Nasal cavity respiratory epithelium epithelial cell of viscerocranial mucosa (primary cell): ENCODE data around the gene FKBP15. TPM values are rescaled to one million over a fixed set of nuclear protein-coding genes. Genes with fewer than 3 reads are reported as not detected.

Experiments used
- total RNA-seq: library from RNA; depleted of rRNA; stranded (reverse); fragments of >200 nt; gene quantifications from 2 replicates; pipeline ENCODE4 v1.2.3, GENCODE V29; 2014

FKBP15 gene, protein sequence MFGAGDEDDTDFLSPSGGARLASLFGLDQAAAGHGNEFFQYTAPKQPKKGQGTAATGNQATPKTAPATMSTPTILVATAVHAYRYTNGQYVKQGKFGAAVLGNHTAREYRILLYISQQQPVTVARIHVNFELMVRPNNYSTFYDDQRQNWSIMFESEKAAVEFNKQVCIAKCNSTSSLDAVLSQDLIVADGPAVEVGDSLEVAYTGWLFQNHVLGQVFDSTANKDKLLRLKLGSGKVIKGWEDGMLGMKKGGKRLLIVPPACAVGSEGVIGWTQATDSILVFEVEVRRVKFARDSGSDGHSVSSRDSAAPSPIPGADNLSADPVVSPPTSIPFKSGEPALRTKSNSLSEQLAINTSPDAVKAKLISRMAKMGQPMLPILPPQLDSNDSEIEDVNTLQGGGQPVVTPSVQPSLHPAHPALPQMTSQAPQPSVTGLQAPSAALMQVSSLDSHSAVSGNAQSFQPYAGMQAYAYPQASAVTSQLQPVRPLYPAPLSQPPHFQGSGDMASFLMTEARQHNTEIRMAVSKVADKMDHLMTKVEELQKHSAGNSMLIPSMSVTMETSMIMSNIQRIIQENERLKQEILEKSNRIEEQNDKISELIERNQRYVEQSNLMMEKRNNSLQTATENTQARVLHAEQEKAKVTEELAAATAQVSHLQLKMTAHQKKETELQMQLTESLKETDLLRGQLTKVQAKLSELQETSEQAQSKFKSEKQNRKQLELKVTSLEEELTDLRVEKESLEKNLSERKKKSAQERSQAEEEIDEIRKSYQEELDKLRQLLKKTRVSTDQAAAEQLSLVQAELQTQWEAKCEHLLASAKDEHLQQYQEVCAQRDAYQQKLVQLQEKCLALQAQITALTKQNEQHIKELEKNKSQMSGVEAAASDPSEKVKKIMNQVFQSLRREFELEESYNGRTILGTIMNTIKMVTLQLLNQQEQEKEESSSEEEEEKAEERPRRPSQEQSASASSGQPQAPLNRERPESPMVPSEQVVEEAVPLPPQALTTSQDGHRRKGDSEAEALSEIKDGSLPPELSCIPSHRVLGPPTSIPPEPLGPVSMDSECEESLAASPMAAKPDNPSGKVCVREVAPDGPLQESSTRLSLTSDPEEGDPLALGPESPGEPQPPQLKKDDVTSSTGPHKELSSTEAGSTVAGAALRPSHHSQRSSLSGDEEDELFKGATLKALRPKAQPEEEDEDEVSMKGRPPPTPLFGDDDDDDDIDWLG
- 12.3 and 27.1 TPM in 2 replicates for total RNA-seq

DNA sequence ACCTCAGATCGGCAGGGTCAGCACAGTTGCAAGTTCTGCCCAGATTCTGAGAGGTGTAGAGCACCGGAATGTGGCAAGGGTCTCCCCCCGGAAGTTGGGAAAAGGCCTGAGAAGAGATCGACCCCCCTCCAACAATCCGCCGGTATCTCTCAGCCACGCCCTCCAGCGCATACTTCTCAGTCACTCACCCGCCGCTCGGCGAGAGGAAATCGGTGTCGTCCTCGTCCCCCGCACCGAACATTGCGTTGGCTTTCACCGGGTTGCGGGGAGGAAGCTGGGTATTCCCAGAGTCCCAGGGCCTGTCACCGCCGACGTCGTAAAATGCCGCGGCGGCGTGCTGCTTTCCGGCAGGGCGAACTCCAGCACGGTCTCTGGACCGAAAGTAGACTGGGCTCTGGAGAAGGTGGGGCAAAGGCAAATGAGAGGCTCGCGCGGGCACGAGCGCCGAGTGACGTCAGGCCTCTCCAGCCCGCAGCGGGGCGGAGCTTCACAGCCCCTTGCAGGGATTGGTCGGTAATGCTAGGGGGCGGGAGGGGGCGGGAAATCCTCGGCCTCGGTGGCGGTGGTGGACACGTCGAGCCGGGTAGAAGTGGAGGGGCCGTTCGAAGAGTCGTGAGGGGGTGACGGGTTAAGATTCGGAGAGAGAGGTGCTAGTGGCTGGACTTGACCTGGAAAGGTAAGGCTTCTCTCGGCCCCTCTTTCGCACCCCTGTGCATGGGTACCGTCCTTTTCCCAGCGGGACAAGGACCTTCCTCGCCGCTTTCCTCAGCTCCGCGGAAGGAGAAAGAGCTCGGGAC is at the start of gene FKBP15, which contains the start of gene SLC31A1:
Gene FKBP15, minus strand, starts transcription at position 275 of the 797 bp plus-strand sequence. Its CDS starts 34 bp downstream, at position 241.
Gene SLC31A1, plus strand, starts transcription at position 542 of the 797 bp plus-strand sequence. CDS start 34,605 bp downstream, outside the sequence.

DNA sequence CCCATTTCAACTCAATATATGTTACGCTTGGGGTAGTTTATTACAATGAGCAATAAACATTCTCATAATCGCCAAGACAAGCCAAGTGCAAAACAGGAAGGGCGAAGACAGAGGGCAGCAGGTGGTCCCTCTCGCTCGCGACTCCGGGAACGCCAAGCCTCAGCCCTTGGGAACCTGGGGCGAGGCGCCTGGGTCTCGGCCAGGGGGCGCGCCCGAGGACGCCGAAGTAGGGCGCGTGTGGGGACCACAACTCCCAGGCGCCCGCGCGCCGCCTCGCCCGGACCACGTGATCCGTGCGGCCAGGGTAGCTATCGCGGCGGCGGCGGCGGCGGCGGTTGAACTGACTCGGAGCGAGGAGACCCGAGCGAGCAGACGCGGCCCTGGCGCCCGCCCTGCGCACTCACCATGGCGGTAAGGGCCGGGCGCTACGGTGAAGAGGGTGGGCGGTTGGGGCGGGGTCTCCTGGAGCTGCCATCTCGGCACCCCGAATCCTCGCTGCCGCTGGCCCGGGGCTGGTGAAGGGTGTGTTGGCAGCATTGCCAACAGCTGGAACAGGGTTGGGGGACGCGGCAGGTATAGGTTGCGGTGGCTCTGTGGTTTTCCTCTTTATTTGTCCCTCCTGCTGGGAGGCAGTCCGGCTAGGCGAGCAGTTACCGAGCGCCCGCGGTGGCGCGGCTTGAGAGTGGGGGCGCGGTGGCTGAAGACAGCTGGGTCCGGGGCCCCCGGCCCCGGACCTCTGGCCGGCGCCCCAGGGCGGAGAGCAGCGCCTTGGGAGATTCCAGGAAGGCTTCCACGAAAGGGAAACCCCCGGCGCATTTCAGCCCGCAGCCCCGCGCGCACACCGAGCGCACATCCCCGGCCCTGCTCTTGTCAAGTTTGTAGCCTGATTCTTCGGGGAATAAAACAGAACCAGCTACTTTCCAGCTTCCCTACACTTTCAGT is 70.1 kb downstream of the FKBP15 start, which contains the start of gene SLC31A2:
Gene SLC31A2, plus strand, starts transcription at position 338 of the 942 bp plus-strand sequence. Its CDS starts 68 bp downstream, at position 406.

Other genes with a start within 250 kb of the FKBP15 start
- gene ZNF883, start 209.1 kb downstream of the FKBP15 start, total RNA-seq: 1.4 and 3.2 TPM in 2 replicates
- gene ZFP37, start 164.6 kb downstream of the FKBP15 start, total RNA-seq: 0.68 and 1.8 TPM in 2 replicates
- gene SLC31A2, start 70.3 kb downstream of the FKBP15 start, total RNA-seq: 48.1 and 81.7 TPM in 2 replicates
- gene SLC31A1, start 267 bp upstream of the FKBP15 start, total RNA-seq: 42.5 and 44.1 TPM in 2 replicates
- gene CDC26, start 54.3 kb upstream of the FKBP15 start, total RNA-seq: 20.5 and 23.8 TPM in 2 replicates
- 49.2 and 59.5 TPM in 2 replicates for gene PRPF4, start 54.4 kb upstream of the FKBP15 start, total RNA-seq
- gene RNF183, start 82.1 kb upstream of the FKBP15 start, total RNA-seq: 0.50 TPM in 1 of 2 replicates, not detected in the other
- gene WDR31, start 119.0 kb upstream of the FKBP15 start, total RNA-seq: 4.1 and 4.8 TPM in 2 replicates
- 6.1 and 6.5 TPM in 2 replicates for gene BSPRY, start 128.3 kb upstream of the FKBP15 start, total RNA-seq
- 17.1 and 19.4 TPM in 2 replicates for gene HDHD3, start 155.7 kb upstream of the FKBP15 start, total RNA-seq
- 2.4 and 12.2 TPM in 2 replicates for gene ALAD, start 180.0 kb upstream of the FKBP15 start, total RNA-seq
- gene POLE3, start 189.4 kb upstream of the FKBP15 start, total RNA-seq: 51.9 and 56.6 TPM in 2 replicates
- 0.34 and 0.71 TPM in 2 replicates for gene C9orf43, start 189.5 kb upstream of the FKBP15 start, total RNA-seq
- 32.0 and 37.6 TPM in 2 replicates for gene RGS3, start 242.4 kb upstream of the FKBP15 start, total RNA-seq